GM19193 (cell line): ENCODE results near the gene FIGLA.

ENCODE experiments used
- POLR2A ChIP-seq: IDR thresholded peaks from 4 replicates; pipeline ENCODE4 v1.6.1; 2011; ENCODE audit not compliant: insufficient read depth, insufficient read length; ENCODE audit errors: extremely low read depth

FIGLA gene

DNA sequence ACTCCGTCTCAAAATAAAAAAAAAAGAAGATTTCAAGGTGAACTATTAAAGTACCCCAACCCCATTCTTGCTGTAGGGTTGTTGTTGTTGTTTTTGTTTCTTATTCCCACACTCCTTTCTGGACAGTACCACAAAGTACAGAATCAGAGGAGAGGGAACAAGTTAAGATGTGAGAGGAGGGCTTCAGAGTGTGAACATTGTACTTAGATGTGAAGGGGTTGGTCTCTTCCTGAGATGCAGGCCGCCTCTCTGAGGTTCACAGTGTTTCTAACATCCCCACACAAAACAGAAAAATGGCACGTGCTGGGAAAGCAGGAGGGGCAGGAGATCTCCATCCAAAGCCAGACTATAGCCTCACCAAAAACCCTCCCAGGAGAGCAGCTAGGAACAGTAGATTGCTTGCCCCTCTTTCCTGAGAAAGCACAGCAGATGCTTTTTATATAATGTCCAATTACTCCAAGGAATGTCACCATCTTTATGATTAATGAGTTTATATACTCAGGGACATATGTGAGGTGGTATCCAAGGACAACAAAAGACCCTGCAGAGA, 45.1 kb downstream of the FIGLA start:
- TF ChIP-seq POLR2A: no peak

DNA sequence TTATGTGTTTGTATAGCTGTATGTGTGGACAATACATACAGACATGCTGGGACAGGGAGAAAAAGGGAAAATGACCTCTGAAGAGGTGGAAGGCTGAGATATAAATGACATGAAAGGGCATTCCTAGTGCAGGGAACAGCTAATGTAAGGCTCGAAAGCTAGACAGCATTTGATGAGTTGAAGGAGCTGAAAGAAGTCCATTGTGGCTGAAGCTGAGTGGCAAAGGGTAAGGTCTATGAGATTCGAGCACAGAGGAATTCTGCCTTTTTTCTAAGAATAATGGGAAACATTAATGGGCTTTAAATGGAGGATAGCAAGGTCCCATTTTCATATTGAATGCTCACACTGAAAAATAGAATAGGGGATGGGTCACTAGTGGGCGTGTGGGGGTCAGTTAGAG, 46.0 kb downstream of the FIGLA start:
- no peak for TF ChIP-seq POLR2A

DNA sequence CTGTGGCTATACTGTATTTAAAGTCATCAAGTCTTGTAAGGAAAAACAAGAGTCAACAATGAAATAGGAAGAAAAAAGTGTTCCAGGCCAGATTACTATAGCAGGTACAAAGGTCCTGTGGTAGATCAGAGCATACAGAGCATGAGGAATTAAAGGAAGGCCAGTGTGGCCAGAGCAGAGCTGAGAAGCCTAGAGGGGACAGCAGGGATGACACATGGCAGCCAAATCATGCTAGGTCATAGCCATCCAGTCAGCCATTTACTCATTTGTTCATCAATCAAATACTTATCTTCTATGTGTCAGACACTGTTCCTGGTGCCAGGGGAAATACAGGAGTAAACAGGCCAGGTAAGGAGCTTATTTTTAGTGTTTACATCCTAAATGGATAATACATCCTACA, 46.8 kb downstream of the FIGLA start:
- TF ChIP-seq POLR2A: no peak

DNA sequence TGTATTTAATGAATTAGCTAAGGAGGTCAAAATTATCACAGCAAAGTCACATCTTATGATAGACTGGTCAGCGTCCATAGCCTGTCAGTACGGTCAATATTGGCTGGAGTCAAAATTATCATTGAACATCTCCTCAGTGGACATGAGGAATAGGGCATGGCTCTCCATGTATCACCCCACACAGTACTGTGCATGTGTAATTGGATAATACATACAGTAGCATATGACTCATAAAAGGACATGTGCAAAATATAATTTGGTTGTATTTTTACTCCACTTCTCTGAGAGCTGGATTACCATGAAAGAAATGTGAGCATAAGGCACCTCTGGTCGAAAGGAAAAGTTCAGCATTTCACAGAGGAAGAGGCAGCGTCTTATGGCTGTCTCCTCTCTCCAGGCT, 47.4 kb downstream of the FIGLA start:
- no peak for TF ChIP-seq POLR2A

DNA sequence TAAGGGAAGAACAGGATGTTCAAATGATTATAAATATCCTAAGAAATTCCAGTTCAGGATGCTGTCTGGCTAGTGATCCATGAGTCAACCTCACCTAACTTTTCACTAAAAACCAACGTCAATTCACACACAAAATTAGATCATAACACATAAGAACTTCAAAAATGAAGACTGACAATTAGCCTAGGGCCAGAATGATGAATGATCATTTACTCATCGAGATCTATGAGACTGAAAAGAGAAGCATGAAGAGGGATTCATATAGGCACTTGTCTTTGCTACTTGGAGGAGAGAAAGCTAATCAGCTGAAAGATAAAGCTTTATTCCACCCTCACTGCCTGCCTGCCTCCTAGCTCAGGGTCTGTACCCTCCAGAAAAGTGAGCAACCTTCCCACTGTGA, 52.3 kb downstream of the FIGLA start:
- no peak for TF ChIP-seq POLR2A

DNA sequence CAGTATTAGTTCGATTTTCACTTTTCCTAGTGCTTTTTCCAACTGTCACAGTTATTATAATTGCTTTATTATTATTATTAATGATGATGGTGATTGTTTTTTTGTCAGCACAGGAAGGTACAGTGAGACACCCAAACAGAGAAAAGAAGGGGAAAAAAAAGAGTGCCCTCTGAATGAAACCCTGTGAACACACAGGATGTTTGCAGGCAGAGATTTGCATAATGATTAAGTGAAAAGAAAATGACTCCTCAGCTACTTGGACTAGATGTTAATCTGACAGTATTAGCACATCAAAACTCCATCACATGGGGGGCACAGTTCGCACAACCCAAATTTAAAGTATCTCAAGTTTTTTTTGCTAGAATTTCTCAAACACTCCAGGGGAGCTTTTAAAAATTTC, 55.4 kb downstream of the FIGLA start:
- TF ChIP-seq POLR2A: no peak

DNA sequence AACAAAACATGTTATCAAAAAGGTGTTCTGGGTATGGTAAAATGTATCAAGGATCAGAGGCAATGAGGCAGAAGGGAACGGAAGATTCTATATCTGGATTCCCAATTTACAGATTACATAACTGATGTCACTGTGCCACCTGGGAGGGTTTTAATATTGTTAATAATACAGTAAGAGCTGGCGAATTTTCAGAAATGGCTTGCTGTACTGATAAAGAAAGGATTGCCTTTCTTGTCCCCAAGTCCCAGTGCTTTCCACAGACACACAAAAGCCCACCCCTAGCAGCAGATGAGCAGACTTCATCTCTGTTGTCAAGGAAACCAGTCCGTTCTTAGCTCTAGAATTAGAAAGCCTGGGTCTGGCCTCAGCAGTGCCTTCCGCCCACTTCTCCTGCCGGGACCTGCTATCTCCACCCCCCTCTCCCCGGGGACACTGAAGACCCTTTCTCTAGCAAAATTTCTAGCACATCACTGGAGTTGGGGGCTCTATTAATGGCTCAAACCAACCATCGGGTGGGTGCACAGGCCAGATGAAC, 56.7 kb downstream of the FIGLA start:
- TF ChIP-seq POLR2A: no peak

DNA sequence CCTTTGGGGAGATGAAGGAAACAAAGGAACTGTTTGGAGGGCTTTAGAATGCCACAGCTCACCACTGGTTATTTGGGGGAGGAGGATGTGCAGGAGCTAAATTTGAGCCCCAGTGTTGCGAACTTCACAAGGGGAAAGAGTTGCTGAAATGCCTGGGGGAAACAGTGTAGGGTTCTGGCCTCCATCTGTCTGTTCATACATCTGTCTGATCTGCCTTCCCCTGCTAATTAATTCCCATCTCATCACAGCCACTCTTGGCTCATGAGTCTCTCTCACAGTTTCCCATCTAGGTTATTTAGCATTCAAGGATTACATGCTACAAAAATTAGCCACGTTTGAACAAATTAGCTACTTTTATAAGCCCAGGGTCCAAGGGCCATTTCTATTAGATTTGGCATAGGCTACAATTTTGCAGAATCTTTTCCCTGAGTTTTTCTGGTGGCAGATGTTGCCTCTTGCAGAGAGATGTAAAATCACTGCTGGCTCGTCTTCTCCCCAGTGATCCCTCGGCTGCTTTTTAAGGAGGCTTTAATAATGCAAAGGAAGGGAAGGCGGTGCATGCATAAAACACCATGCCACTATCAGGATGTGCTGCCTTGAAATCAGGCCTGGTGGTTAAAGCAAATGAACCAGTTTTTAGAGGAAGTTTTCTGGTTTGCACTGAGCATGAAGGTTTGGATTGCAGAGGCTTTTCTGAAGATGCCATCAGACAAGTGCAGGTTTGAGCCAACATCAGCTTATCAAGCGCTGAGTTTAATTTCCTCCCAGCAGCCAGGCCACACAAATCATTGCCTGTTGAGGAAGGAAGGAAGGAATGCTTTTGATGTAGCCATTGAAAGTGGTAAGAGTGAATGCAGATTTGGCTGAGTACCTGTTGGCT, 57.4 kb downstream of the FIGLA start:
- no peak for TF ChIP-seq POLR2A

DNA sequence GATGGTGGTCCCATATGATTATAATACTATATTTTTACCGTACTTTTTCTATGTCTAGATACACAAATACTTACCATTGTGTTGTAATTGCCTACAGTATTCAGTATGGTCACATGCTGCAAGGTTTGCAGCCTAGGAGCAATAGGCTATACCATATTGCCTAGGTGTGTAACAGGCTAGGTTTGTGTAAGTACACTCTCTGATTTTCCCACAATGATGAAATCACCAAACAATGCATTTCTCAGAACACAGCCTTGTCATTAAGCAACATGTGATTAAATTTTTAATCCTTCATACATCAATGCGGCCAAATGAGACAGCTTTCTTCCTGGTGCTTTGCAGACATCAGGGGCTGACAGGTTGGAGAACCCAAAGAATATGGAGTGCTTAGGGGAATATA, 59.7 kb downstream of the FIGLA start:
- TF ChIP-seq POLR2A: no peak

DNA sequence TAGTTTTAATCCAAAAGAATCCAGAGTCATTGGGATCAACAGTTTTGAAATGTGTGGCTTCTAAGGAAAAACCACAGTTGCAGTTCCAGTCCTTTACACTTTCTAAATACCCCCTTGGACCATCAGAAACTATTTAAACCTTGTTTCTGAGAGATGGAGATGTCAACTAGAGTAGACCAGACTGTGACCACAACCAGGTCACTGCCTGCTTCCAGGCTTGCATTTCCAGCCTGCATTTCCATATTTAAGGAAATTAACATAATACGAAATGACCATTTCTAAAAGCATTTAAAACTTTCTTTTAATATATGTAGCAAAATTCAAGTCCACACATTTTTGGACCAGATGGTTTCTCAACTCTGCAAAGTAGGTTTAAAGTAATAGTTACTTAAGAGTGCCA, 60.8 kb downstream of the FIGLA start:
- no peak for TF ChIP-seq POLR2A

DNA sequence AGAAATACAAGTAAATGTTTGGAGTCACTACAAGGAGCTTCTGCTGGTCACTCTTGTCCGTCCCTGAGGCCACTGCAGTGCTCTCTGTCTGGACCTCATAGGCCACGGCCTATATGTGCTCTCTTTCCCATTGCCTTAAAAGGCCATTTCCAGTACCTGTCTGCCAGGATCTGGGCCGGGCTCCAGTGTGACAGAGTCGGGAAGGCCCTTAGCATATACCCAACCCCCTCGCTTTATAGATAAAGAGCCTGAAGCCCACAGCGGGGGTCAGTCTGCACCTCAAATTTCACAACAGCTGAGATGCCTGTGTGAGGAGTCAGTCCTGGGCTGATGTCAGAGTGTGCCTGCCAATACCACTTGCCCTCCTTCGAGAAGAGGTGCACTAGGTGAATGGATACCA, 62.3 kb downstream of the FIGLA start:
- no peak for TF ChIP-seq POLR2A
